Measurements from ENCODE around the gene MAU2.

DNA sequence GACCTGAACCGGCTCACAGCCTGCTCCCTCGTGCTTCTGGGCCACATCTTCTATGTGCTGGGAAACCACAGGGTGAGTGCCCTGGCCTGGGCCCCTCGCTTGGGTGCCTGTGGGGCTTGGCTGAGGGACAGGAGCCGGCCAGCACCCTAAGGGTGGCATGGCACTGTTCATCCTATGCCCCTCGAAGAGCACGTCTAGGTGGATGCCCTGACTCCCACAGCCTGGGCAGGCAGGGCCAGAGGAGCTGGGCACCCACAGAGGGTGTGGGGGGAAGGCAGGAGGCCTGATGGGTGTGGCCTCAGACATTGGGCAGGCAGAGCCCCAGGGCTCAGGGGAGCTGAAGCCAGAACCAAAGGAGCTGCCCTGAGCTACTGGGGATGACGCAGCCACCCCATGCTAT lies 28.7 kb downstream of the MAU2 start:
- TF ChIP-seq, protein P1, sequence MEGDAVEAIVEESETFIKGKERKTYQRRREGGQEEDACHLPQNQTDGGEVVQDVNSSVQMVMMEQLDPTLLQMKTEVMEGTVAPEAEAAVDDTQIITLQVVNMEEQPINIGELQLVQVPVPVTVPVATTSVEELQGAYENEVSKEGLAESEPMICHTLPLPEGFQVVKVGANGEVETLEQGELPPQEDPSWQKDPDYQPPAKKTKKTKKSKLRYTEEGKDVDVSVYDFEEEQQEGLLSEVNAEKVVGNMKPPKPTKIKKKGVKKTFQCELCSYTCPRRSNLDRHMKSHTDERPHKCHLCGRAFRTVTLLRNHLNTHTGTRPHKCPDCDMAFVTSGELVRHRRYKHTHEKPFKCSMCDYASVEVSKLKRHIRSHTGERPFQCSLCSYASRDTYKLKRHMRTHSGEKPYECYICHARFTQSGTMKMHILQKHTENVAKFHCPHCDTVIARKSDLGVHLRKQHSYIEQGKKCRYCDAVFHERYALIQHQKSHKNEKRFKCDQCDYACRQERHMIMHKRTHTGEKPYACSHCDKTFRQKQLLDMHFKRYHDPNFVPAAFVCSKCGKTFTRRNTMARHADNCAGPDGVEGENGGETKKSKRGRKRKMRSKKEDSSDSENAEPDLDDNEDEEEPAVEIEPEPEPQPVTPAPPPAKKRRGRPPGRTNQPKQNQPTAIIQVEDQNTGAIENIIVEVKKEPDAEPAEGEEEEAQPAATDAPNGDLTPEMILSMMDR (IDR thresholded peaks at IDR 0.05), result no peak
- TF ChIP-seq POLR2A (IDR thresholded peaks at IDR 0.05), result no peak
